HEK293T (cell line): ENCODE measurements around the gene TYRO3.

Source experiments
- ARNT ChIP-seq: fragments of 450-650 bp; IDR thresholded peaks from 2 replicates; pipeline ENCODE4 v1.6.1; 2017; ENCODE audit warnings: mild to moderate bottlenecking
- BHLHE40 ChIP-seq: fragments of 450-650 bp; IDR thresholded peaks from 2 replicates; pipeline ENCODE4 v1.6.1; 2016; ENCODE audit warnings: mild to moderate bottlenecking, moderate library complexity, borderline replicate concordance
- FOXK2 ChIP-seq: fragments of 450-650 bp; IDR thresholded peaks from 2 replicates; pipeline ENCODE4 v1.6.1; 2016; ENCODE audit warnings: mild to moderate bottlenecking
- FOXM1 ChIP-seq: fragments of 450-650 bp; IDR thresholded peaks from 2 replicates; pipeline ENCODE4 v1.6.1; 2017; ENCODE audit warnings: mild to moderate bottlenecking, borderline replicate concordance
- HDGF ChIP-seq: fragments of 450-650 bp; IDR thresholded peaks from 2 replicates; pipeline ENCODE4 v1.6.1; 2017; ENCODE audit warnings: antibody characterized with exemption, borderline replicate concordance
- LEF1 ChIP-seq: fragments of 450-650 bp; IDR thresholded peaks from 2 replicates; pipeline ENCODE4 v1.6.1; 2017; ENCODE audit warnings: mild to moderate bottlenecking, borderline replicate concordance
- NFRKB ChIP-seq: fragments of 450-650 bp; IDR thresholded peaks from 2 replicates; pipeline ENCODE4 v1.6.1; 2016; ENCODE audit warnings: mild to moderate bottlenecking, moderate library complexity
- ZNF384 ChIP-seq: fragments of 450-650 bp; IDR thresholded peaks from 2 replicates; pipeline ENCODE4 v1.6.1; 2016
- TF ChIP-seq, protein P1 (sequence below): fragments of 450-650 bp; IDR thresholded peaks from 2 replicates; pipeline ENCODE4 v1.6.1; 2016

GRCh38 chr15:41559239-41559782 lies 299 bp downstream of the TYRO3 start:
- no peak for TF ChIP-seq ARNT
- no peak for TF ChIP-seq FOXM1
- no peak for TF ChIP-seq FOXK2
- no peak for TF ChIP-seq HDGF
- TF ChIP-seq, protein P1, sequence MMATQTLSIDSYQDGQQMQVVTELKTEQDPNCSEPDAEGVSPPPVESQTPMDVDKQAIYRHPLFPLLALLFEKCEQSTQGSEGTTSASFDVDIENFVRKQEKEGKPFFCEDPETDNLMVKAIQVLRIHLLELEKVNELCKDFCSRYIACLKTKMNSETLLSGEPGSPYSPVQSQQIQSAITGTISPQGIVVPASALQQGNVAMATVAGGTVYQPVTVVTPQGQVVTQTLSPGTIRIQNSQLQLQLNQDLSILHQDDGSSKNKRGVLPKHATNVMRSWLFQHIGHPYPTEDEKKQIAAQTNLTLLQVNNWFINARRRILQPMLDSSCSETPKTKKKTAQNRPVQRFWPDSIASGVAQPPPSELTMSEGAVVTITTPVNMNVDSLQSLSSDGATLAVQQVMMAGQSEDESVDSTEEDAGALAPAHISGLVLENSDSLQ: no peak
- no peak for TF ChIP-seq BHLHE40
- TF ChIP-seq ZNF384: no peak
- TF ChIP-seq LEF1: no peak
- TF ChIP-seq NFRKB: no peak
